H1 (cell line): ENCODE results near the gene SNX30.

ENCODE experiments used
- CEBPB ChIP-seq: IDR thresholded peaks from 2 replicates; pipeline ENCODE4 v1.6.1; 2012; ENCODE audit warnings: low read depth, low read length
- CHD2 ChIP-seq: IDR thresholded peaks from 2 replicates; pipeline ENCODE4 v1.6.1; 2012; ENCODE audit warnings: low read length, improper control_type of control experiment
- CTCF ChIP-seq, 3 experiments: IDR thresholded peaks; 1 replicate in 2 of 3; 2 replicates in 1 of 3; pipeline versions ENCODE4 v1.5.1 to v1.6.1; 2011; ENCODE audit warnings: low read length in 3 of 3, mild to moderate bottlenecking in 3 of 3, inconsistent platforms in 2 of 3, low read depth in 1 of 3, moderate library complexity in 1 of 3; ENCODE audit not compliant: insufficient read depth in 1 of 3; ENCODE audit errors: control extremely low read depth in 1 of 3
- NRF1 ChIP-seq: IDR thresholded peaks from 2 replicates; pipeline ENCODE4 v1.6.1; 2011; ENCODE audit warnings: mild to moderate bottlenecking, low read depth, low read length, improper control_type of control experiment
- POLR2A ChIP-seq, 2 experiments: IDR thresholded peaks; 1 replicate in 1 of 2; 2 replicates in 1 of 2; pipeline ENCODE4 v1.6.1; 2011; ENCODE audit warnings: low read depth in 2 of 2, low read length in 2 of 2, mild to moderate bottlenecking in 2 of 2; ENCODE audit errors: control extremely low read depth in 1 of 2
- SIX5 ChIP-seq: IDR thresholded peaks from 2 replicates; pipeline ENCODE4 v1.6.1; 2011; ENCODE audit warnings: mild to moderate bottlenecking, low read depth, low read length
- TBP ChIP-seq: IDR thresholded peaks from 2 replicates; pipeline ENCODE4 v1.6.1; 2011; ENCODE audit warnings: low read depth, low read length, improper control_type of control experiment

- TF ChIP-seq CTCF (IDR thresholded peaks at IDR 0.05; ENCODE audit: control extremely low read depth in 1 of 3, insufficient read depth in 1 of 3, low read depth in 1 of 3, low read length in 3 of 3) = no peak
- no peak for TF ChIP-seq SIX5
- TF ChIP-seq NRF1 = no peak
- TF ChIP-seq POLR2A (IDR thresholded peaks at IDR 0.05; ENCODE audit: control extremely low read depth in 1 of 2, low read depth in 2 of 2, low read length in 2 of 2) = no peak
- no peak for TF ChIP-seq CHD2
- TF ChIP-seq TBP = no peak
- no peak for TF ChIP-seq CEBPB
Observed at GRCh38 chr9:112831281-112831851, 80.8 kb downstream of the SNX30 start.
